ENCODE data around the gene SNX10. TPM values are rescaled to one million over a fixed set of nuclear protein-coding genes. Genes with fewer than 3 reads are reported as not detected.

SNX10 gene
- total RNA-seq, 2 donors from 2014 or later, result 0.96 to 3.3 TPM

DNA sequence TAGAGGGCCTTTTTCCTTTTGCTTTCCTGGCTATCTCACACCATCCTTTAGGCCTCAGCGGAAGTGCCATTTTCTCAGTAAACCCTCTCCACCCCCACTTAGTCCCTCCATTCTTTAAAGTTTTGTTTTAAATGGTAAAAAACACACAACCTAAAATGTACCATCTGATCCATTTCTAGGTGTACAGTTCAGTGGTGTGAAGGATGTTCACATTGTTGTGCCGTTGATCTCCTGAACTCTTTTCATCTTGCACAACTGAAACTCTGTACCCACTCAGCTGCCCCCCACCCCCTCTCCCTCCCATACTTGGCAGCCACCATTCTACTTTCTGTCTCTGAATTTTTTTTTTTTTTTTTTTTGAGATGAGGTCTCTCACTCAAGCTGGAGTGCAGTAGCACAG is 52.2 kb downstream of the SNX10 start:
- no peaks in the 10 kb centered on the region for H3K4me1 ChIP-seq
- H3K27ac ChIP-seq, result no peak overlapping the region
- no peaks in the 10 kb centered on the region for H3K27me3 ChIP-seq
- DNase-seq (ENCODE audit: low spot score), result no peak
- H3K4me3 ChIP-seq, result no peak overlapping the region
- TF ChIP-seq, protein P1, sequence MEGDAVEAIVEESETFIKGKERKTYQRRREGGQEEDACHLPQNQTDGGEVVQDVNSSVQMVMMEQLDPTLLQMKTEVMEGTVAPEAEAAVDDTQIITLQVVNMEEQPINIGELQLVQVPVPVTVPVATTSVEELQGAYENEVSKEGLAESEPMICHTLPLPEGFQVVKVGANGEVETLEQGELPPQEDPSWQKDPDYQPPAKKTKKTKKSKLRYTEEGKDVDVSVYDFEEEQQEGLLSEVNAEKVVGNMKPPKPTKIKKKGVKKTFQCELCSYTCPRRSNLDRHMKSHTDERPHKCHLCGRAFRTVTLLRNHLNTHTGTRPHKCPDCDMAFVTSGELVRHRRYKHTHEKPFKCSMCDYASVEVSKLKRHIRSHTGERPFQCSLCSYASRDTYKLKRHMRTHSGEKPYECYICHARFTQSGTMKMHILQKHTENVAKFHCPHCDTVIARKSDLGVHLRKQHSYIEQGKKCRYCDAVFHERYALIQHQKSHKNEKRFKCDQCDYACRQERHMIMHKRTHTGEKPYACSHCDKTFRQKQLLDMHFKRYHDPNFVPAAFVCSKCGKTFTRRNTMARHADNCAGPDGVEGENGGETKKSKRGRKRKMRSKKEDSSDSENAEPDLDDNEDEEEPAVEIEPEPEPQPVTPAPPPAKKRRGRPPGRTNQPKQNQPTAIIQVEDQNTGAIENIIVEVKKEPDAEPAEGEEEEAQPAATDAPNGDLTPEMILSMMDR (IDR thresholded peaks at IDR 0.05), result no peak
- H3K9me3 ChIP-seq, result no peaks in the 10 kb centered on the region
- H3K36me3 ChIP-seq, result no peaks in the 10 kb centered on the region

DNA sequence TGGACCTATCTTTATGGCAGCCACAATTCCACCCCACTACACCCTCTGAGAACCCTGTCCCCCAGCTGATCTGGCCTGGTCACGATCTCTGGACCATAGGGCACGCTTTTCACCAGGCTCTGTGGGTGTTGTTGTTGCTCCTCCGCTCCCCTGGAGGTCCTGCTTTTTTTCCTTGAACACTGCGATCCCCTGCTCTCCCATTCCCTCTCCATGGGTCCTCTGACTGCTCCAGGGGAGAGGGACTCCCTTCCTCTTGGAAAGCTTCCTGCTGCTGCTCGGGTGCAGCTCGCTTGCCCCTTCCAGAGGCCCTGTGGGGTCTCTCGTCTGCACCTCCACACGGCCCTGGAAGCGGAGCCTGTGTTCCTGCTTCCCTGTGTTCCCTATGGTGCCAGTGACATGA is 53.5 kb downstream of the SNX10 start:
- TF ChIP-seq, protein P1 (IDR thresholded peaks at IDR 0.05), result no peak
- no peak for DNase-seq (ENCODE audit: low spot score)
- Histone ChIP-seq H3K36me3 (no peaks in the 10 kb centered on the region), H3K27me3 (no peaks in the 10 kb centered on the region), H3K27ac (no peak overlapping the region), H3K9me3 (no peaks in the 10 kb centered on the region), H3K4me3 (no peak overlapping the region), H3K4me1 (no peaks in the 10 kb centered on the region)

DNA sequence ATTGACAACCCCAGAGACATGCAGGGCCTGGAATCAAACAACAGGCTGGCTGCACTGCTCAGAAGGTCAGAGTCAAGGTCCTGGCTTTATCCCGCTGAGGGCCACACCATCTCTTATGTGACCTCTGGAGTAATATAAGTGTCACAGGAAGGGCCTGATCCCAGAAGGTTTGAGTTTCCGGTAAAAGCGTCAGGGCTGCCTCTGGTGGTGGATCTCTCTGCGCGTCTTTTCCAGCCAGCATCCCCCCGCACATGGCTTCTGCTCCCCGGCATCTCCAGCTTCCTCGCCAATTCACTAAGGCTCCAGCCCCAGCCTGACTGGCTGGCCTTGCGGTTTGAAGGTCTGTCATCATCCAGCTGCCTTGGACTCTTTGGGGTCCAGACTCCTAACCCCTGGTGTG is 54.2 kb downstream of the SNX10 start:
- no peaks in the 10 kb centered on the region for H3K36me3 ChIP-seq
- H3K9me3 ChIP-seq, result no peaks in the 10 kb centered on the region
- no peaks in the 10 kb centered on the region for H3K27me3 ChIP-seq
- TF ChIP-seq, protein P1 (IDR thresholded peaks at IDR 0.05), result no peak
- DNase-seq (ENCODE audit: low spot score), result no peak
- H3K4me1 ChIP-seq, result no peaks in the 10 kb centered on the region
- no peak overlapping the region for H3K27ac ChIP-seq
- no peak overlapping the region for H3K4me3 ChIP-seq

DNA sequence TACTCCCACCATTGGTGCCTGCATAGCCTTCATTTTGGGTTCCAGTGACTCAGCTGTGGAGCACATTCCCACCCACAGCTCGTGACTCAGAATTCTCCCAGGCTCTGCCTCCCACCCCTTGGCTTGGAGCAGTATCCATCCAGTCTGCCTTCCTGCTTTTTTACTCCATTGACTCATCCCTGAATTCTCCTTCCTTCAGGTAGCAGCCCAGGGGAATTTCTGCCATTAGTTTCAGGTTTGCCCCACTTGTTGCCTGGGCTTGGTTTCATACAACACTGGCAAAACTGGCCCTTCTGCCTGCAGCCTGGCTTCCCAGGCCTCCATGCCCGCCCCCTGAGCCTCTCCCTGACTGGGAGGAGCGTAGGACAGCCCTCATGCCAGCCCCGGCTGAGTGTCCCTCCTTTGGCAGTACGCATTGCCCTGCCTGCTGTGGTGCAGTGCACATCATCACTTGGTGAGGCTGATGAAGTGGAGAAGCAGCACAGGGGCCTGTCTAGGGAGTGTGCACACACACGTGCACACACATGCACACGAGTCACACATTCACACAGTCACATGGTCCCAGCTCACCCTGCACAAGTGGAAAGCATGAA is 55.0 kb downstream of the SNX10 start:
- no peak overlapping the region for H3K4me3 ChIP-seq
- H3K9me3 ChIP-seq, result no peaks in the 10 kb centered on the region
- no peaks in the 10 kb centered on the region for H3K27me3 ChIP-seq
- H3K4me1 ChIP-seq, result no peaks in the 10 kb centered on the region
- no peak for DNase-seq (ENCODE audit: low spot score)
- no peaks in the 10 kb centered on the region for H3K36me3 ChIP-seq
- TF ChIP-seq, protein P1 (IDR thresholded peaks at IDR 0.05), result no peak
- no peak overlapping the region for H3K27ac ChIP-seq

DNA sequence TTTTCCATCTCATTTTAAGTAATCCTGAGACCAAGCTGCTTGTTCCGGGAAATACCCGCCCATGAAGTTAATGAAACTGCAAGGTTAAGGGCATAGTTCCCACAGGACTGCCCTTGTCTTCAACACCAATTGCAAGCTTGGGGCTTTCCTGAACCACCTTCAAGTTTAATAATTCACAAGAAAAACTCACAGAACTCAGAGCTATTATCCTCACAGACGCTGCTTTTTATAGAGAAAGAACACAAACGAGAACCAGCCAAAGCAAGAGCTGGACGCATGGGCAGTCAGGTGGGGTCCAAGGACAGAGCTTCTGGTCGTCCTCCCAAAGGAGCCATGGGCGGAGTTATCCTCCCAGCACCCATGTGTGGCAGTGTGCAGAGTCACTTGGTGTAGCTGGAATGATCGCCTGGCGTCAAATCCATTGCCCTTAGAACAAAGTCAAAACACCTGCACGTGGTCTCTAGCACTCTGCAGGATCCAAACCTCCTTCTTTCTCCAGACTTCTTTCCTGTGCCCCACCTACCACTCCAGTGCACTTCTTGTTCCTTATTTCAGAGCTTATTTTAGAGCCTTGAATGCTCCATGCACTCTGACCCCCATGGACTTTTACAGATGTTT is 56.7 kb downstream of the SNX10 start:
- TF ChIP-seq, protein P1 (IDR thresholded peaks at IDR 0.05), result no peak
- Histone ChIP-seq H3K4me1 (no peaks in the 10 kb centered on the region), H3K9me3 (no peaks in the 10 kb centered on the region), H3K27ac (no peak overlapping the region), H3K36me3 (no peaks in the 10 kb centered on the region), H3K4me3 (no peak overlapping the region), H3K27me3 (no peaks in the 10 kb centered on the region)
- no peak for DNase-seq (ENCODE audit: low spot score)

All from right atrium auricular region (tissue), 2 donors.